IMR-90 (cell line): ENCODE results near the gene MED12L. TPM values are rescaled to one million over a fixed set of nuclear protein-coding genes. Genes with fewer than 3 reads are reported as not detected.

Experiments used
- ATAC-seq: fragments of 200-7000 bp; cut with Tn5 transposase; 2 replicates; pipeline ENCODE4 v1.9.1; 2020; ENCODE audit warnings: low read depth, mild to moderate bottlenecking, moderate library complexity
- BruUV-seq: library from RNA; stranded (reverse); fragments of 400-500 nt; replicated peaks from 2 replicates; lab custom pipeline; 2021; lab: Mats Ljungman, UMichigan
- CTCF ChIA-PET: fragments of 300-600 bp; formaldehyde crosslinking; extraction: SDS; loops from one replicate; lab custom pipeline; 2021; ENCODE audit warnings: antibody characterized with exemption; lab: Yijun Ruan, JAX
- POLR2A ChIA-PET: fragments of 300-600 bp; sonication (Branson Sonifier 250); formaldehyde crosslinking; loops from one replicate; lab custom pipeline; 2022; ENCODE audit warnings: antibody characterized with exemption; ENCODE audit not compliant: unreplicated experiment; lab: Charles Lee
- DNase-seq: peaks from one replicate; pipeline ENCODE4 v3.0.0; 2013
- H2AFZ ChIP-seq: replicated peaks from 2 replicates; pipeline ENCODE3; 2013; ENCODE audit warnings: low read length, mild to moderate bottlenecking; ENCODE audit not compliant: poor library complexity
- H2AK5ac ChIP-seq: 2 replicates; pipeline ENCODE4 v1.6.1; 2013; ENCODE audit warnings: low read depth, low read length, inconsistent platforms
- H2AK9ac ChIP-seq: replicated peaks from 2 replicates; pipeline ENCODE3; 2013; ENCODE audit warnings: mild to moderate bottlenecking, low read depth, low read length, moderate library complexity; ENCODE audit not compliant: poor library complexity
- H2BK120ac ChIP-seq: 2 replicates; pipeline ENCODE4 v1.6.1; 2013; ENCODE audit warnings: low read depth, low read length, inconsistent platforms
- H2BK15ac ChIP-seq: 3 replicates; pipeline ENCODE4 v1.6.1; 2013; ENCODE audit warnings: low read depth, low read length, inconsistent platforms
- H2BK20ac ChIP-seq: 2 replicates; pipeline ENCODE4 v1.6.1; 2013; ENCODE audit warnings: low read depth, mild to moderate bottlenecking, inconsistent platforms, low read length, moderate library complexity
- H2BK5ac ChIP-seq: 2 replicates; pipeline ENCODE4 v1.6.1; 2013; ENCODE audit warnings: mild to moderate bottlenecking, low read depth, low read length, inconsistent platforms; ENCODE audit not compliant: poor library complexity, severe bottlenecking
- H3K14ac ChIP-seq: replicated peaks from 2 replicates; pipeline ENCODE4 v1.6.1; 2013; ENCODE audit warnings: low read depth, low read length, inconsistent platforms
- H3K18ac ChIP-seq: 2 replicates; pipeline ENCODE4 v1.6.1; 2013; ENCODE audit warnings: low read depth, low read length, control low read depth
- H3K23ac ChIP-seq: 2 replicates; pipeline ENCODE4 v1.6.1; 2013; ENCODE audit warnings: low read depth, low read length, inconsistent platforms
- H3K27ac ChIP-seq: 2 replicates; pipeline ENCODE4 v1.5.1; 2013; ENCODE audit warnings: mild to moderate bottlenecking, control low read depth, low read length; ENCODE audit not compliant: insufficient read depth
- H3K27me3 ChIP-seq: 2 replicates; pipeline ENCODE4 v1.6.1; 2013; ENCODE audit warnings: low read length; ENCODE audit not compliant: control insufficient read depth, insufficient read depth
- H3K36me3 ChIP-seq: 2 replicates; pipeline ENCODE4 v1.6.1; 2013; ENCODE audit warnings: low read length, mixed read lengths; ENCODE audit not compliant: control insufficient read depth, insufficient read depth
- H3K4ac ChIP-seq: 2 replicates; pipeline ENCODE4 v1.6.1; 2013; ENCODE audit warnings: low read depth, low read length, inconsistent platforms
- H3K4me1 ChIP-seq: 2 replicates; pipeline ENCODE4 v1.6.1; 2013; ENCODE audit warnings: low read length, mixed read lengths; ENCODE audit not compliant: control insufficient read depth, insufficient read depth
- H3K4me2 ChIP-seq: 2 replicates; pipeline ENCODE4 v1.6.1; 2013; ENCODE audit warnings: low read depth, mild to moderate bottlenecking, control low read depth, low read length, moderate library complexity
- H3K4me3 ChIP-seq: 2 replicates; pipeline ENCODE4 v1.5.1; 2013; ENCODE audit warnings: low read depth, mild to moderate bottlenecking, control low read depth, low read length, moderate library complexity; ENCODE audit not compliant: insufficient read depth
- H3K56ac ChIP-seq: 2 replicates; pipeline ENCODE4 v1.6.1; 2013; ENCODE audit warnings: low read length, inconsistent platforms; ENCODE audit not compliant: insufficient read depth; ENCODE audit errors: extremely low read depth
- H3K79me1 ChIP-seq, 2 experiments: 2 replicates each; pipeline ENCODE4 v1.6.1; 2013; ENCODE audit warnings: low read length in 2 of 2, inconsistent platforms in 1 of 2, low read depth in 1 of 2
- H3K9ac ChIP-seq: 2 replicates; pipeline ENCODE4 v1.6.1; 2013; ENCODE audit warnings: low read depth, low read length, control low read depth
- H3K9me1 ChIP-seq: 2 replicates; pipeline ENCODE4 v1.6.1; 2013; ENCODE audit warnings: low read length, inconsistent platforms; ENCODE audit not compliant: insufficient read depth
- H3K9me3 ChIP-seq: 2 replicates; pipeline ENCODE4 v1.6.1; 2013; ENCODE audit warnings: low read length; ENCODE audit not compliant: control insufficient read depth, insufficient read depth
- H4K20me1 ChIP-seq: 2 replicates; pipeline ENCODE4 v1.6.1; 2013; ENCODE audit warnings: low read length, inconsistent platforms; ENCODE audit not compliant: insufficient read depth
- H4K5ac ChIP-seq: 2 replicates; pipeline ENCODE4 v1.6.1; 2013; ENCODE audit warnings: mild to moderate bottlenecking, low read depth, low read length, control low read depth
- H4K8ac ChIP-seq, 2 experiments: 2 replicates each; pipeline ENCODE4 v1.6.1; 2013; ENCODE audit warnings: low read depth in 2 of 2, low read length in 2 of 2, control low read depth in 1 of 2, inconsistent platforms in 1 of 2
- H4K91ac ChIP-seq: 2 replicates; pipeline ENCODE4 v1.6.1; 2013; ENCODE audit warnings: low read depth, low read length, inconsistent platforms; ENCODE audit not compliant: insufficient read depth
- CEBPB ChIP-seq: IDR thresholded peaks from 2 replicates; pipeline ENCODE4 v1.6.1; 2012; ENCODE audit warnings: low read depth, low read length, improper control_type of control experiment
- MAZ ChIP-seq: IDR thresholded peaks from 2 replicates; pipeline ENCODE4 v1.6.1; 2012; ENCODE audit warnings: low read depth, mild to moderate bottlenecking, low read length, improper control_type of control experiment, moderate library complexity, borderline replicate concordance
- POLR2A ChIP-seq: IDR thresholded peaks from 2 replicates; pipeline ENCODE4 v1.6.1; 2012; ENCODE audit warnings: mild to moderate bottlenecking, low read depth, low read length
- WGBS, 2 experiments: methylation state at CpG; one replicate each; pipeline versions ENCODE4 v1.1.5 to v1.1.7; 2013; ENCODE audit warnings: missing lambda C conversion rate in 2 of 2; ENCODE audit not compliant: insufficient read length in 1 of 2; ENCODE audit errors: extremely low coverage in 2 of 2; 5-methylcytosine and 5-hydroxymethylcytosine counted together
- dilution Hi-C: fragments of 300-500 bp; cut with HindIII; formaldehyde crosslinking; loops from one replicate; pipeline ENCODE4 v1.14.3; 2018; ENCODE audit warnings: low sequenced_read_pairs; ENCODE audit not compliant: unreplicated experiment
- in situ Hi-C: fragments of 300-500 bp; cut with MboI; formaldehyde crosslinking; loops from 3 replicates; pipeline ENCODE4 v1.14.3; 2019; ENCODE audit warnings: low sequenced_read_pairs, inconsistent platforms, mixed read lengths
- intact Hi-C: fragments of 100-400 bp; cut with micrococcal nuclease; formaldehyde crosslinking; loops from 2 replicates; pipeline ENCODE4 v1.10.0; 2022
- polyA plus RNA-seq, 3 experiments: library from polyadenylated mRNA; depleted of rRNA; stranded (reverse); fragments of >200 nt; gene quantifications; 2 replicates each; pipeline ENCODE4 v1.2.3, GENCODE V29; 2012; ENCODE audit warnings: low replicate concordance in 1 of 3
- total RNA-seq: library from RNA; depleted of rRNA; stranded (reverse); fragments of >200 nt; gene quantifications from 2 replicates; pipeline ENCODE4 v1.2.3, GENCODE V29; 2012
- TF ChIP-seq, protein P1 (sequence below): fragments of 150-350 bp; IDR thresholded peaks from 2 replicates; pipeline ENCODE4 v1.6.1; 2016; ENCODE audit warnings: low read depth, mild to moderate bottlenecking, low read length, moderate library complexity, borderline replicate concordance

Gene MED12L
- total and polyA plus RNA-seq, 2 of the 4 experiments (the other 2 are of a cell fraction): 0.05 to 0.18 TPM

DNA sequence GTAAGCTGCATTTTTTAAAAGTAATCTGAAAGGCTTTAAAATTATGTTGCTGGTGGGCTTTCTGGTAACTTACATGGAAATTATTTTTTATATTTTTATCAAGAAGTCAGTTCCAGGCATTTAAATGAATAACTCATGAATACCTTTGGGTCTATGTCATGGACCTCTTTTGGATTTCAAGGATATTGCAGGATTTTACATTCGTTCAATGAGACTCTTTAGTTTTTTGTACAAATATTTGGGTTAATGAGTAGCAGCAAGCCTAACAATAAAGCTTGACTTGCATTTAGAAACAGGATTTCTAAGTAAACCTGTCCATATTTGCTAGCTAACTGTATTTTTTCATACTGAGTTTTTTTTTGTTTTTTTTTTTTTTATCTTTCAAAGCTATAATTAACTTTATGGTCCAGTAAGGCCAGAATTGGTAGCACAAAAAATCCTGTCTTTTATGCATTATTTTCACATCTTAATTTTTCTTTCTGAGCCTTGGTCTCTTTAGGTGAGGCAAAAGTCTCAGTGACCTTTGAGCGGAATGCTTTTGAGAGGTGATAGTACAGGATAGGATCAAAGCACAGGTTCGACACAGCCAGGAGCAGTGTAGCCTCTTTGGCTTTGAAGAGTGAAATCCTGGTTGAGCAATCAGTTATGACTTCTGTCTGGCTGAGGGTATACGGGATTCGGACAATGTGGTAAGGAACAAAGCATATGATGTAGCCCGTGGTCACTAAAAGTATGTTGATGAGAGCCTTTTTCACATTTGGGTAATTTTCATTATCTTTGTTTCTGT lies 112.7 kb downstream of the MED12L start:
- dilution Hi-C loops (no loop called here), in situ Hi-C loops (no loop called here), intact Hi-C loops (no loop called here)
- no peaks in the 10 kb centered on the region for H3K9me3 ChIP-seq
- H3K56ac ChIP-seq: no peak overlapping the region
- H3K18ac ChIP-seq: peak overlapping the region; percentile 18; the same call in 1 of the 2 replicates
- peak overlapping the region; percentile 27; the same call in 1 of the 2 replicates for H2AK5ac ChIP-seq
- ChIA-PET CTCF (interaction anchor here (0.6 kb wide), 2 partner anchors 17 to 599 kb away, joined by 3 to 4 read pairs; no protein-coding TSS in a partner anchor), POLR2A (no interaction called here)
- ATAC-seq: peak; percentile 57
- H3K79me1 ChIP-seq: no peaks in the 10 kb centered on the region
- H3K4me1 ChIP-seq: peaks cover 2% of the 10 kb centered on the region; the same call in 1 of the 2 replicates
- H3K36me3 ChIP-seq: no peaks in the 10 kb centered on the region
- peak overlapping the region; percentile 38 for H2BK120ac ChIP-seq
- H3K9me1 ChIP-seq: peaks cover 3% of the 10 kb centered on the region; the same call in 1 of the 2 replicates
- WGBS, 2 experiments: 40% methylated on average over 1 of the region's 6 CpGs; no CpG with 5 or more reads in 1 of the 2 experiments
- no peak overlapping the region for H2AK9ac ChIP-seq
- no peak overlapping the region for H3K27ac ChIP-seq
- H4K8ac ChIP-seq: no peak overlapping the region
- no peak overlapping the region for H3K4me3 ChIP-seq
- no peak overlapping the region for H3K9ac ChIP-seq
- no peak overlapping the region for H3K4me2 ChIP-seq
- no peak overlapping the region for H4K5ac ChIP-seq
- no peak overlapping the region for H2AFZ ChIP-seq
- no peaks in the 10 kb centered on the region for H4K20me1 ChIP-seq
- H2BK5ac ChIP-seq: no peak overlapping the region
- no TSS peak for BruUV-seq
- H3K4ac ChIP-seq: peak overlapping the region; percentile 10; the same call in 1 of the 2 replicates
- H3K14ac ChIP-seq: peak overlapping the region; percentile 37; the same call in 1 of the 2 replicates
- peak overlapping the region; percentile 34; the same call in 1 of the 2 replicates for H2BK20ac ChIP-seq
- TF ChIP-seq, protein P1, sequence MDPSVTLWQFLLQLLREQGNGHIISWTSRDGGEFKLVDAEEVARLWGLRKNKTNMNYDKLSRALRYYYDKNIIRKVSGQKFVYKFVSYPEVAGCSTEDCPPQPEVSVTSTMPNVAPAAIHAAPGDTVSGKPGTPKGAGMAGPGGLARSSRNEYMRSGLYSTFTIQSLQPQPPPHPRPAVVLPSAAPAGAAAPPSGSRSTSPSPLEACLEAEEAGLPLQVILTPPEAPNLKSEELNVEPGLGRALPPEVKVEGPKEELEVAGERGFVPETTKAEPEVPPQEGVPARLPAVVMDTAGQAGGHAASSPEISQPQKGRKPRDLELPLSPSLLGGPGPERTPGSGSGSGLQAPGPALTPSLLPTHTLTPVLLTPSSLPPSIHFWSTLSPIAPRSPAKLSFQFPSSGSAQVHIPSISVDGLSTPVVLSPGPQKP: no peak
- no peak for TF ChIP-seq MAZ
- TF ChIP-seq POLR2A: no peak
- TF ChIP-seq CEBPB: peak; percentile 37; the same call in 1 of the 2 replicates
- no peaks in the 10 kb centered on the region for H3K27me3 ChIP-seq
- no peak overlapping the region for H2BK15ac ChIP-seq
- peak overlapping the region; percentile 38; the same call in 1 of the 2 replicates for H3K23ac ChIP-seq
- DNase-seq: peak; percentile 74
- no peak overlapping the region for H4K91ac ChIP-seq
